B cell (primary cell): Measurements from ENCODE around the gene TMEM114.

Experiments used
- EZH2 ChIP-seq: IDR thresholded peaks from 2 replicates; pipeline ENCODE4 v1.6.1; 2012; ENCODE audit warnings: borderline replicate concordance, low read depth, mild to moderate bottlenecking, moderate library complexity, low read length; ENCODE audit not compliant: insufficient read depth, poor library complexity, severe bottlenecking
- TF ChIP-seq, protein P1 (sequence below): fragments of 200-600 bp; IDR thresholded peaks from one replicate; pipeline ENCODE4 v1.8.0; 2022; ENCODE audit warnings: antibody characterized with exemption, mild to moderate bottlenecking

GRCh38 chr16:8639694-8640093, 49.4 kb upstream of the TMEM114 start:
- TF ChIP-seq EZH2, result no peak
- TF ChIP-seq, protein P1, sequence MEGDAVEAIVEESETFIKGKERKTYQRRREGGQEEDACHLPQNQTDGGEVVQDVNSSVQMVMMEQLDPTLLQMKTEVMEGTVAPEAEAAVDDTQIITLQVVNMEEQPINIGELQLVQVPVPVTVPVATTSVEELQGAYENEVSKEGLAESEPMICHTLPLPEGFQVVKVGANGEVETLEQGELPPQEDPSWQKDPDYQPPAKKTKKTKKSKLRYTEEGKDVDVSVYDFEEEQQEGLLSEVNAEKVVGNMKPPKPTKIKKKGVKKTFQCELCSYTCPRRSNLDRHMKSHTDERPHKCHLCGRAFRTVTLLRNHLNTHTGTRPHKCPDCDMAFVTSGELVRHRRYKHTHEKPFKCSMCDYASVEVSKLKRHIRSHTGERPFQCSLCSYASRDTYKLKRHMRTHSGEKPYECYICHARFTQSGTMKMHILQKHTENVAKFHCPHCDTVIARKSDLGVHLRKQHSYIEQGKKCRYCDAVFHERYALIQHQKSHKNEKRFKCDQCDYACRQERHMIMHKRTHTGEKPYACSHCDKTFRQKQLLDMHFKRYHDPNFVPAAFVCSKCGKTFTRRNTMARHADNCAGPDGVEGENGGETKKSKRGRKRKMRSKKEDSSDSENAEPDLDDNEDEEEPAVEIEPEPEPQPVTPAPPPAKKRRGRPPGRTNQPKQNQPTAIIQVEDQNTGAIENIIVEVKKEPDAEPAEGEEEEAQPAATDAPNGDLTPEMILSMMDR, result no peak
